HK-2 (cell line): ENCODE measurements around the gene CRYAB.
"Not testable (repeated sequence)": the region's sequence is repeated elsewhere in the genome, so short reads cannot be mapped to it uniquely, and the experiment has no call there.

ENCODE experiments used
- DNase-seq: peaks from one replicate; pipeline ENCODE4 v3.0.0-alpha.2; 2018; ENCODE audit not compliant: unreplicated experiment

Gene CRYAB

GRCh38 chr11:111933872-111934271 is 22.3 kb upstream of the CRYAB start:
- DNase-seq, result no peak

- not testable (repeated sequence) for DNase-seq
These were observed 21.6 kb upstream of the CRYAB start for GRCh38 chr11:111933176-111933575.

DNA sequence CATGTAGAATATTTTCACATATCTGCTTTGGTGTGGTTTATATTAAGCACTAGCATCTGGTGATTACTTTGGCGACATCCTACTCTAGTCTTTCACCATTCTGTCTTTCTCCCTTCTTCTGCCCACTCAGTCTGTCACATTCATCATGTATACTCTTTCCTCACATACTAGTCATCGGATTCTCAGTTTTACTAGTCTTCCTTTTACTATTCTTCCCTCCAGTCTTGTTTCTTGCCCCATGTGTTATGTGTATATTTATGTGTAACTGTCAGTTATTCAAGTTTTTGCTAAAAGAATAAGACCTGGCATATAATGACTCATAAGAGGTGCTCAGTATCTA is 21.0 kb upstream of the CRYAB start:
- DNase-seq, result no peak

DNA sequence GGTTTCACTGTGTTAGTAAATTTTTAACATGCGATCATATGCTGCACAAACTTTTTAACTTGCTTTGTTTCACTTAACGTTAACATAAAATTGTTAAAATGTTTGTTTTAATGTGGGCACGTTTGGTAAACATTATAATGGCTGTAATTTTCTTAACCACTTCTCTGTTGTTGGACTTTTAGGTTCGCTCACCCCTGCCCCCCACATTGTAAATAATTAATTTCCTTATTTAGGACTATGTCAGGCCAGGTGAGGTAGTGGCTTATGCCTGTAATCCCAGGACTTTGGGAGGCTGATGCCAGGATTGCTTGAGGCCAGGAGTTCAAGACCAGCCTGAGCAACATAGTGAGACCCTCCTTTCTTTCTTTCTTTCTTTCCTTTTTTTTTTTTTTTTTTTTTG is 18.9 kb upstream of the CRYAB start:
- DNase-seq, result no peak

GRCh38 chr11:111926505-111927391 is 15.2 kb upstream of the CRYAB start:
- DNase-seq, result peak; percentile 92

GRCh38 chr11:111925953-111926352 is 14.4 kb upstream of the CRYAB start:
- DNase-seq, result no peak

DNA sequence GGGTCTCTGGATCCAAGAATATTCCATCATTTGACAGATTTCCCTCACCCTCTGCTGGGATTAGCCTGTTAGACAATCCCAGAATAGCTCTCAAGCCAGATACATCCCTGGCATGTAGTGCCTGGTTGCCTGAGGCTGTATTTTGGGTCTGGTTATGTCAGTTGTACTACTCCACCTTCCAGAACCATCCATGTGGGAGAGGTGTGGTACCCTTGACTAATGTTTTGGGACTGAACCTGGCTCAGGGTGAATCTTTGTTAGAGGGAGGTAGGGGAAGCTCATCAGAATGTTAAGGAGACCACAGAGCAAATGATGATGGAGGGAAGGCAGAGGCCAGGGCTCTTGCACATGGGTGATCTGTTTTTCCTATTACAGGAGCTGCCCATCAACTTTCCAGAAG is 12.4 kb upstream of the CRYAB start:
- no peak for DNase-seq

DNA sequence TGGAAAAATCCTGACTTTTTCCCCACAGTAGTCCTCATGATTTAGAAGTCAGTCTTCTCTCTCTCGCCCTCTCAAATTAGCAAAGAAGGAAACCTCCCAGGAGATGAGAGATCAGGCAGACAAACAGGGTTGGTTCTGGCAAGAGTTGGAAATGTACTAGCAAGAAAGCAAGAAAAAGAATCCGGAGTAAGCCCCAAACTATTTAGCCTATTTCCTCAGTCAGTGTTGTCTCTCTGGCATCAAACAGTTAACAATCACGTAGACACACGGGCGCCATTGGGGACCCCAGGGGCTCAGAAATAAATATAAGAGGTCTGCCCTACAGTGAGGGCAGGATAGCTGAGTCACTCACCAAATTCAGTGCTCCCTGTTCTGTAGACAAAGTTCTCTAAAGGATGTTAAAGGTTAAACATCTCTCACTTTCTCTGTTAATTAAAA is 11.8 kb upstream of the CRYAB start:
- DNase-seq, result no peak

- DNase-seq, result no peak
These were observed 11.2 kb upstream of the CRYAB start for GRCh38 chr11:111922803-111923202.

DNA sequence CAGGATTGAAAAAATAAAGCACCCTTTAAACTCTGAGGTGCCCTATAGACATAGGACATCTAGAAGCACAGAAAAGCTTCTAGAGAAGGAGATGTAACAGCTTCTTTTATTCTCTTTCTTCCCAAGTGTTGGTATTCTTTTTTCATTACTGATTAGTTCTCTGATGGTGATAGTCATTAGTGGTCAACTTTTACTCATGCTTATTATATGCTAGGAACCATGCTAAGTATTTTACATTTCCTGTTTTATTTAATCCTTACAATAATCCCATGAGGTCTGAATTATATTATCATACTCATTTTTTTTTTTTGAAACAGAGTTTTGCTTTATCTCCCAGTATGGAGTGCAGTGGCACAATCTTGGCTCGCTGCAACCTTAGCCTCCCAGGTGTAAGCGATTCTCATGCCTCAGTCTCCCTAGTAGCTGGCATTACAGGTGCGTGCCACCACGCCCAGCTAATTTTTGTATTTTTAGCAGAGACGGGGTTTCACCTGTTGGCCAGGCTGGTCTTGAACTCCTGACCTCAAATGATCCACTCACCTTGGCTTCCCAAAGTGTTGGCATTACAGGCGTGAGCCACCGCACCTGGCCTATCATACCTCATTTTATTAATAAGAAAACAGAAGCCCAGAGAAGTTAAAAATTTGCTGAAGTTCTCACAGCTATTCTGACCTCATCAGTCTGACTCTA is 10.1 kb upstream of the CRYAB start:
- no peak for DNase-seq

DNA sequence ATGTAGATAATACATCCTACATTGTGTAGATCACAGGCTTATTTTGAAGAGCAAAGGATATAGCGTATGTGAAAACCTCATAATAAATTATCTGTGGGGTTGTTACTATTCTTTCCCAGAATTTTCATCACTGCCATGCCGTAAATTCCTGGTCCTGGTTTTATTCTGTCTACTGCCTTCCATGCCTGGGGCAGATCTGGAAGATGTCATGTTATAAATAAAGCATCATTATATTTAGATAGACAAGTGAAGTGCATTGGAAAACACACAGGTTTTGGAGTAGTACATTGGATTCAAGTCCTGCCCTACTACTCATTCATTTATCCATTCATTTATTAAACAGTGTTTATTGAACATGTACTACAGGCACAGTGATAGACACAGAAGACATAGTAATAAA is 9.3 kb upstream of the CRYAB start:
- no peak for DNase-seq

DNA sequence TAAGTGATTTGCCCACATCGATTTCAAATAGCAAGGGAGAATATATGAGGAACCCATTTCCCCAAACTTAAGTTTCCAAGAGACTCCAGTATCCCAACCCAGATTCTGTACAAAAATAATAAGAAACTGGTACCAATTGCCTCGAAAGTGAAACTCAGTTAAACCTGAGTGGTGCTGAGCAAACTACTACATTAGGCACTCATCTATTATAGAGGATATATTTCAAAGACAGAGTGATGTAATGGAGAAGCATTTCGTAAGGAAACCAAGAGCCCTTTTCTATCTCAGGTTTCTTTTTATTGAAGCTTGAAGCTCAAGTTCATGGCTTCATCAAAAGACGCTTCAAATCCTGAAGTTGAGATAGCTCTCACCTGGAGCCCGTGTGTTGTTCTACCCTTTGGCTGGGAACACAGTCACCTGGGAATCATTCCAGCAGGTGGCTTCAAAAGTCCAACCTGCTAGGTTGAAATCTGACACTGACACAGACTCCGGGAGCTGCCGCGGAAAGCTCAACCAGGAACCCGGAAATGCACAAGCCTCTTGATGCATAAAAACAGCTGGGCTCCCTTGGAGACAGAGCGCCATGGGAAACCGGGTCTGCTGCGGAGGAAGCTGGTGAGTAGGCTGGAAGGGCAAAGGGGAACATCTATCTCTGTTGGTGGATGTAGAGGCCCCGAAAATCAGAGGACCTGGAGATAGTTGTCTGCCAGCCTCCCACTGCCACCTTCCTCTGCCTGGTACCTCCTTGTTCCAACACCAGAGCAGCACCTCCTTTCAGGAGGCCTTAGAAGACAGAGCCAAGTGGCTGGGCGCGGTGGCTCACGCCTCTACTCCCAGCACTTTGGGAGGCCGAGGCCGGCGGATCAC is 7.1 kb upstream of the CRYAB start, which contains the start of gene C11orf52:
TSS of gene C11orf52 (plus strand) at position 524 of the 867 bp plus-strand sequence. CDS start at position 584, 60 bp downstream.
- DNase-seq, result peak; percentile 39

DNA sequence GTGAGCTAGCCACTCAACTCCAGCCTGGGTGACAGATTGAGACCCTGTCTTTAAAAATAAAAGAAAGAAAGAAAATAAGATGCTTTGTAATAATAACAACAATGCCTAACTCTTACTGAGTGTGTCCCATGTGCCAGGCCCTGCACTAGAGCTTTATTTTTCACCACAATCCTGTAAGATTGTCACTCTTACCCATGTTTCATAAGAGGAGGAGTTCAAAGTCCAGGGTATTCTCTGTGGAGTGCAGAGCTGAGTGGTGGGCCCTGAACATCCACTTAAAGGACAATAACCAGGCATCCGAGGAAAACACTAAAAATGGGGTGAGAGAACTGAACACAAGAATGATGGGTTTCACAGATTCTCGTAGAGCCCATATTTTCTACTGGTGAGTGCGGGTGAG is 6.2 kb upstream of the CRYAB start:
- no peak for DNase-seq

DNA sequence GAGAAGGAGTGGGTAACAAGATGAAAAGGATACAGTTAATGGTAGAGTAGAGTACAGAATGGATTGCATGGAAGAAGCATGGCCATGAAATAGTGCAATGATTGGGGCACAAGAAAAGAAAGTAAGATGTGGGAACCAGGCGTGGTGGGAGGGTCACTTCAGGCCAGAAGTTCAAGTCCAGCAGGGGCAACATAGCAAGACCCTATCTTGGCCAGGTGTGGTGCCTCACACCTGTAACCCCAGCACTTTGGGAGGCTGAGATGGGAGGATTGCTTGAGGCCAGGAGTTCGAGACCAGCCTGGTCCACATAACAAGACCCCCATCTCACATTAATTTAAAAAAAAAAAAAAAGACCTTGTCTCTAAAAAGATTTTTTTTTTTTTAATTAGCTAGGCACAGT is 5.7 kb upstream of the CRYAB start:
- DNase-seq, result no peak

- no peak for DNase-seq
These were observed 5.2 kb upstream of the CRYAB start for GRCh38 chr11:111916768-111917167.

- no peak for DNase-seq
These were observed 2.4 kb upstream of the CRYAB start for GRCh38 chr11:111913997-111914396.

DNA sequence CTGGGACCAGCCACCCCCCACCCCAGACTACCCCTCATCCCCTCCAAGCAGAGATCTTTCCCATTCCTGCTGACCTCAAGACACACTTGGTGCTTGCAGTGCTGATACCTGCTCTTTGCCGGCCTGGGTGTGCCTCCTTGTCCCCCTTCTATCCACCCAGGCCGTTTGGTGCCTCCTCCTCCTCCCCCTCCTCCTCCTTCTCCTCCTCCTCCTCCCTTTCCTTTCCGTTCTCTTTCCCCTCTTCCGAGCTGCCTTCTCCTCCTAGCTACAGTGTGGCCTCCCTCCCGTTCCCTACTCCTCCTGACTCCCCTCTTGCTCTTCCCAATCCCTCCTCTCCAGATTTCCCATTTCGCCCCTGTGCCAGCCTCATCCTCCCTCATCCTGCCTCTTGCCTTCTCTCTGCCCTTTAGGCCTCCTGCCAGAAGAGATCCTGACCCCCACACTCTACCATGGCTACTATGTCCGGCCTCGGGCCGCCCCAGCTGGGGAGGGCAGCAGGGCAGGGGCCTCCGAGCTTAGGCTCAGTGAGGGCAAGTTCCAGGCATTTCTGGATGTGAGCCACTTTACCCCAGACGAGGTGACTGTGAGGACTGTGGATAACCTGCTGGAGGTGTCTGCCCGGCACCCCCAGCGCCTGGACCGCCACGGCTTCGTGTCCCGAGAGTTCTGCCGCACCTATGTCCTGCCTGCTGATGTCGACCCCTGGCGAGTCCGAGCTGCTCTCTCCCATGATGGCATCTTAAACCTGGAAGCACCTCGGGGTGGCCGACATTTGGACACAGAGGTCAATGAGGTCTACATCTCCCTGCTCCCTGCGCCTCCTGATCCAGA is 1.7 kb upstream of the CRYAB start:
- no peak for DNase-seq

GRCh38 chr11:111912535-111912934 is 965 bp upstream of the CRYAB start, which contains the start of gene HSPB2:
TSS of gene HSPB2 (plus strand) at chr11:111912734. CDS start at chr11:111912830, 96 bp downstream.
- DNase-seq, result no peak

GRCh38 chr11:111910676-111911562 is 651 bp downstream of the CRYAB start:
- DNase-seq, result no peak

- no peak for DNase-seq
These were observed 2.2 kb downstream of the CRYAB start for GRCh38 chr11:111909378-111909777.
